Duodenal mucosa (tissue), 2 donors: ENCODE data around the gene VPS16.
"Not testable (repeated sequence)": the region's sequence is repeated elsewhere in the genome, so short reads cannot be mapped to it uniquely, and the experiment has no call there.

ENCODE experiments used
- H3K27ac ChIP-seq: one replicate; pipeline ENCODE4 v1.7.0; 2013; ENCODE audit warnings: low read depth, low read length
- H3K27me3 ChIP-seq, 2 donors: one replicate each; pipeline ENCODE4 v1.7.0; 2013; ENCODE audit warnings: low read length in 2 of 2, control low read depth in 1 of 2; ENCODE audit not compliant: insufficient read depth in 2 of 2, control insufficient read depth in 1 of 2
- H3K36me3 ChIP-seq, 2 donors: one replicate each; pipeline ENCODE4 v1.7.0; 2013; ENCODE audit warnings: low read length in 2 of 2, control low read depth in 1 of 2; ENCODE audit not compliant: insufficient read depth in 2 of 2, control insufficient read depth in 1 of 2
- H3K4me1 ChIP-seq, 2 donors: one replicate each; pipeline ENCODE4 v1.7.0; 2013; ENCODE audit warnings: low read length in 2 of 2, control low read depth in 1 of 2; ENCODE audit not compliant: insufficient read depth in 2 of 2, control insufficient read depth in 1 of 2
- H3K4me3 ChIP-seq, 2 donors: one replicate each; pipeline ENCODE4 v1.7.0; 2013; ENCODE audit warnings: low read length in 2 of 2, low read depth in 1 of 2
- H3K9ac ChIP-seq, 2 donors: one replicate each; pipeline ENCODE4 v1.7.0; 2013; ENCODE audit warnings: low read length in 2 of 2, low read depth in 1 of 2
- H3K9me3 ChIP-seq, 2 donors: one replicate each; pipeline ENCODE4 v1.7.0; 2013; ENCODE audit warnings: low read length in 2 of 2, control low read depth in 1 of 2; ENCODE audit not compliant: control insufficient read depth in 1 of 2

The VPS16 gene

DNA sequence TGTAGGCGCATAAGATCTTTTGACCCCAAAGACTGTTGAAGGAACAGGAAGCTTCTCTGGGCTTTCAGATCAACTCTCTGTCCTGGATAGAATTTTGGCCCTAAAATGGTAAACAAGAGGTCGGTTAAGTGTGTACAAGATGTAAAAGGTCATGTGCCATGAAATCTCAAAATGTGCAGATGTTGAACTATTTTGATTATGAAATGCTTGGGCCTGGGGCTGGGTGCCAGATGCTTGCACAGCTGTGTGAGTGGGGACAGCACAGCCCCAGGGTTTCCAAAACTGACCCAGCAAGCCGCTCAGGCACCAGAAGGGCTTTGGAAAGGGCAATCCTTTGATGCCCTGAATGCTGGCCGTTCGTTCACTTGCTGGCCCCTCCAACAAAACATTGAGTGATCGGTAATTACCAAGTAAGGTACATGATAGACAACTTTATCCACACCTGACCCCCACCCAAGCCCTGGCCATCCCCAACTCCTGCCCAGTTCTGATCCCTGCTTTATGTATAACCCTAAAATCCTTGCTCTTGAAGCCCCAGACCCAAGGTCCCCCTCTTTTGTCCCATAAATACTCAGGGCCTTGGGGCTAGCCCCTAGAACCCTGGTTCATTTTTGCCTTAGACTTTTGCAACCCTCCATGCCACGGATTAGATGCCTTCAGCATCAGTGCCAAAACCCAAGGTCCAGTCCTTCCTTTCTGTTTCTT lies 22.5 kb upstream of the VPS16 start:
- Histone ChIP-seq H3K9ac (no peak overlapping the region), H3K36me3 (no peaks in the 10 kb centered on the region), H3K4me1 (no peaks in the 10 kb centered on the region), H3K4me3 (no peak overlapping the region), H3K27me3 (peaks cover 11 to 20% of the 10 kb centered on the region in 2 donors), H3K27ac (no peak overlapping the region), H3K9me3 (no peaks in the 10 kb centered on the region)

DNA sequence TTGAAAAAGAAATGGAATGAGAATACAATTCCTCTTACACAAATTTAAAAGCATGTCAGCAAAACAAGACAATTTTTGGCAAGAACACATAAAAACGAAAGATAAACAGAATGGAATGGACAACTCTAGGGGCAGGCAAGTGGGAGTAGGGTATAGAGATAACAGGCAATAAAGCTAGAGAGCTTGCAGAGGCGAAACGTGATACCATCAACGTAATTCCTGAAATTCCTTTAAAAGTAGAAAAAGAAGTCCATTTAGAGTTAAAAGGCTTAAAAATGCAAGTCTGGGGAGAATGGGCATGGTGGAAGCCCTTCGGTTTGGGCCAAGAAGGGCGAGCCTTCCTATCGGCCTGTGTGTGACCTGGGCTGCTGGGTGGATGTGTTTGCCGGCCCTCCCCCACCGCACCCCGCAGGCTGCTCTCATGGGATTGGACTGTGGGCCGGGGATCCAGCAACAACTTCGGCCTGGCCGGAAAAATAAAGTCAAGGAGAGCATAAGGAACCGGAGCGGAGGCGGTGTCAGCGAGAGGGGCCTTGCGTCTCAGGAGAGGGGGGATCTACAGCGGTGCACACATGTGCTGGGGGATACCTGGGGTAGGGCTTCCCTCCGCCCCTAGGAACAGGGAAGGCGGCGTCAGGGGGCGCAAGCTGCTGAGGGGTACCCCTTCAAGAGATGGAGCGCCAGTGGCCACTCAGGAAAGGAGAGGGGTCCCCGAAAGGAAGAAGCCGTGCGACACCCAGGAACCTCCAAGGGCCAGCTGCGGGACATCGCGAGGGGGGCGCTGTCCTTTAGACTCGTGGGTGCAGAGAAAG lies 20.3 kb upstream of the VPS16 start:
- H3K4me1 ChIP-seq, result no peaks in the 10 kb centered on the region
- no peak overlapping the region for H3K4me3 ChIP-seq
- no peaks in the 10 kb centered on the region for H3K9me3 ChIP-seq
- H3K27me3 ChIP-seq, result peaks cover 11 to 20% of the 10 kb centered on the region in 2 donors
- no peak overlapping the region for H3K27ac ChIP-seq
- H3K36me3 ChIP-seq, result no peaks in the 10 kb centered on the region
- no peak overlapping the region for H3K9ac ChIP-seq

DNA sequence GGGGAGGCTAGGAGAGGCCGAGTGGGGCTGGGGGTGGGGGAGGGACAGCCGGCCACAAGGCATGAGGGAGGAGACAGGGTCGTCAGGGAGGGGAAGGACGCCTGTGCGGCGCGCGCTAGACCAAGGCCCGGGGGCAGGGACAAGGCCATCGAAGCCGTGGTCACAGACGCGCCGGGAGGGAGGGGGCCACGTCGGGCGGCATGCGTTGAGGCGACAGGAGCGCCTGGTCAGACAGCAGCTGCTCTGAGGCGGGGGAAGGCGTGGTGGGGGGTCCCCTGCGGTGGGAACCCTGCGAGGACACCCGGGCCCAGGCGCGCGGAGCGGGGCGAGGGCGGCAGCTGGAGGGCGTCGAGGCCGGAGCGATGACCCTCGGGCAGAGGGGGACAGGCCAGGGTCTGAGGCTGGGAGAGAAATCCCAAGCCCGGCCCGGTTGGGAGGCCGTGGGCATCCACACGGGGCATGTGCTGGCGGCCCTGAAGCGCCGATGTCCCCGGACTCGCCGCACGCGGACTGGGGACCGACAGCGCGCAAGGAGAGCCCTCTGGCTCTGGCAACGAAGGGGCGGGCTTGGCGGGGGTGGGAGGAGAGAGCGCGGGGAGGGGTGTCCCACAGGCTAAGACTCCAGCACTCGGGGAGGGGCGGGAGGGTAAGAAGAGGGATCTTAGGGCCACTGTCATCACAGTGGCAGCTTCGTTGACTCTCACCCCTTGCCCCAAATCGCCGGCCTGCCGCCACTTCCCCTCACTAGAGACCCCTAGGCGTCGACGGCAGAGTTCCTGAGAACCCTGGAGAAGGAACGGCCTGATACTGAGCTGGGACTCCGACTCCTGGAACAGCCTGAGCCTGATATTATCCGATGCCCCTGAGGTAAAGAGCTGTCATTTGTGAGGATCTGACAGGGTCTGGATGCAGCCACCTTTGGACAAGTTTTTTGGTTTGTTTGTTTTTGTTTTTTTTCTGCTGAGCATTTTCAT lies 19.4 kb upstream of the VPS16 start:
- Histone ChIP-seq H3K27ac (no peak overlapping the region), H3K4me1 (no peaks in the 10 kb centered on the region), H3K36me3 (no peaks in the 10 kb centered on the region), H3K4me3 (no peak overlapping the region), H3K27me3 (peaks cover 16 to 20% of the 10 kb centered on the region in 2 donors), H3K9me3 (no peaks in the 10 kb centered on the region), H3K9ac (no peak overlapping the region)

DNA sequence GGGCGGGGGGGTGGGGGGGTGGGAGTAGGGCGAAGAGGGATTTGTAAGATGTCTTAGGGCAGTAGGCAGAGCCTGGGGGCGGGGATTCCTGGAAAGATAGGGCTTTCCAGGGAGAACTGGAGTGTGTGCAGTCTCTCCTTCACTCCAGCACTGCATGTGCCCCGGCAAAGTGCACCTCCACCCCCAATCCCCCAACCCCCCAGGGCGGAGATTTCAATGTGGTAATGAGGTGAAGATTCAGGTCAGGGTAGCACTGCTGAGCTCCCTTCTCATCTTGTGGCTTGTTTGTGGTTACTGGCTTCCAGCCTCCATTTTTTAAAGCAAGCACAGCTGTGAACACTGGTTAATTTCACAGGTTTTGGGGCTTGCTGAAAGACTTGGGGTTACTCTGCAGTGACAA lies 18.5 kb upstream of the VPS16 start:
- Histone ChIP-seq H3K27ac (no peak overlapping the region), H3K4me1 (no peaks in the 10 kb centered on the region), H3K27me3 (peaks cover 18 to 27% of the 10 kb centered on the region in 2 donors), H3K36me3 (no peaks in the 10 kb centered on the region), H3K9ac (no peak overlapping the region), H3K4me3 (no peak overlapping the region), H3K9me3 (no peaks in the 10 kb centered on the region)

DNA sequence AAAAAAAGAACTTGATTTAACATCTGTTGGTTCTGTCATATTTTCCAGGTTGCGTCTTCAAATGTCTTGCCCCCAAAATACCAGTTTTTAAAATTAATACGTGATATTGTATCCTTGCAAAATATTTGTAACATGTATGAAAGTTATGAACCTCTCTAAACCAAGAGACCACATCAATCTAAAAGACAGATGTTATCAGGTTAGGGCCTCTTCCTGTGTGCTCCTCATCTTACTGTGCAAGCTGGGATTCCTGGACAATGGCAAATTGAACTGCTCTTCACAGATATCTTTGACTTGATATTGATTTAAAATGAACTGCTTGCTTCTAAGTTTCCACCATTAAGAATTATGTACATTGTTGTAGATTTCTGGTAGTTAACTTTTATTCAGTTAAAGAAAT lies 14.8 kb upstream of the VPS16 start:
- peaks cover 16 to 21% of the 10 kb centered on the region in 2 donors for H3K27me3 ChIP-seq
- H3K36me3 ChIP-seq, result no peaks in the 10 kb centered on the region
- no peaks in the 10 kb centered on the region for H3K9me3 ChIP-seq
- no peak overlapping the region for H3K9ac ChIP-seq
- H3K4me1 ChIP-seq, result no peaks in the 10 kb centered on the region
- H3K27ac ChIP-seq, result no peak overlapping the region
- H3K4me3 ChIP-seq, result no peak overlapping the region

DNA sequence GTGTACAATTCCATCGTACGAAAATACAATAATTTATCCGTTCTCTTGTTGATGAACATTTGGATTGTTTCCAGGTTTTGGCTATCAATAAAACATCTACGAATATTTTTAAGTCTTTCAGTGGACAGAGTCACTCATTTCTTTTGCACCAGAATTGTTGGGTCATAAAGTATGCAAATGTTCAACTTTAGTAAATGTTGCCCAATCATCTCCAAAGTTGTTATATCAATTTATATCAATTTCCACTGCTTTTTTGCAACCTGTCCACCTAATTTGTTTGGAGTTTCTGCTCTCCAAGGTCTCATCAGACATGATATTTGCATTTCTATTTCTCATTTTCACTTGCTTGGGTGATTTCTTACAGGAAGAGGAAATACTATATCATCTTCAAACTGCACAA lies 13.9 kb upstream of the VPS16 start:
- no peak overlapping the region for H3K27ac ChIP-seq
- H3K9ac ChIP-seq, result no peak overlapping the region
- H3K36me3 ChIP-seq, result no peaks in the 10 kb centered on the region
- peaks cover 12 to 15% of the 10 kb centered on the region in 2 donors for H3K27me3 ChIP-seq
- H3K9me3 ChIP-seq, result no peaks in the 10 kb centered on the region
- no peaks in the 10 kb centered on the region for H3K4me1 ChIP-seq
- no peak overlapping the region for H3K4me3 ChIP-seq

DNA sequence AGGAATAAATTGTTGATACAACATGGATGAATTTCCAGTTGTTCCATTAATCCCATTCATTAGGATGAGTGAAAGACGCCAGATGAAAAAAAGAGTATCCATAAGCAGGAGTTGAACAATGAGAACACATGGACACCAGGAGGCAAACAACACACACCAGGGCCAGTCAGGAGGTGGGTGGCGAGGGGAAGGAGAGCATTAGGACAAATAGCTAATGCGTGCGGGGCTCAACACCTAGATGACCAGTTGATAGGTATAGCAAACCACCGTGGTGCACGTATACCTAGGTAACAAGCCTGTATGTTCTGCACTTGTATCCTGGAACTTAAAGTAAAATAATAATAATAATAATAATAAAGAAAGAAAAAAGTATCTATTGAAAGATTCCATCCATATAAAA lies 11.2 kb upstream of the VPS16 start:
- no peaks in the 10 kb centered on the region for H3K4me1 ChIP-seq
- no peak overlapping the region for H3K4me3 ChIP-seq
- H3K27me3 ChIP-seq, result peaks cover 10 to 11% of the 10 kb centered on the region in 2 donors
- no peaks in the 10 kb centered on the region for H3K36me3 ChIP-seq
- no peaks in the 10 kb centered on the region for H3K9me3 ChIP-seq
- H3K27ac ChIP-seq, result no peak overlapping the region
- H3K9ac ChIP-seq, result no peak overlapping the region

DNA sequence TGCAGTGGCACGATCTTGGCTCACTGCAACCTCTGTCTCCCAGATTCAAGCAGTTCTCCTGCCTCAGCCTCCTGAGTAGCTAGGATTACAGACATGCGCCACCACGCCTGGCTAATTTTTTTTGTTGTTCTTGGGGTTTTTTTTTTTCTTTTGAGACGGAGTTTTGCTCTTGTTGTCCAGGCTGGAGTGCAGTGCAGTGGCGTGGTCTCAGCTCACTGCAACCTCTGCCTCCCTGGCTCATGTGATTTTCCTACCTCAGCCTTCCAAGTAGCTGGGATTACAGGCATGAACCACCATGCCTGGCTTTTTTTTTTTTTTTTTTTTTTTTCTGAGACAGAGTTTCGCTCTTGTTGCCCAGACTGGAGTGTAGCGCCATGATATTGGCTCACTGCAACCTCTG lies 9.3 kb upstream of the VPS16 start:
- peaks cover 4 to 11% of the 10 kb centered on the region in 2 donors for H3K27me3 ChIP-seq
- not testable (repeated sequence) for H3K9me3 ChIP-seq, H3K4me3 ChIP-seq, H3K9ac ChIP-seq, H3K4me1 ChIP-seq, H3K36me3 ChIP-seq, H3K27ac ChIP-seq

DNA sequence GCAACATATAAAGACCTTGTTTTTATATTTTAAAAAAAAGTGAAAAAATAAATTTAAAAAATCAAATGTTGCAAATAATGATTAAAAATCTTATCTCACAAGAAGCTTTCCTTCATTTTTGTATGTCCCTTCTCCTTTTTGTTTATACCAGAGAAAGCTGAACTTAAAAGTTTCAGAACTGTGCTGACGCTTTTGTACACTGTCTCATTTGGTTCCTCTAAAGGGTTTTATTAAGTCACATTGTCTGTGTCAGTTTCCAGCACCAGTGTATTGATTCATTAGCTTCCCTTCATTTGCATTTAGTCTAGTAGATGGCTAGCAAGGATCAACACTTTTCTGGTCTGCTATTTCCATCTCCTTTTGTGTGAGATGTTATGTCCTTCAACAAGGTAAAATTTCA lies 6.8 kb upstream of the VPS16 start:
- Histone ChIP-seq H3K4me1 (no peaks in the 10 kb centered on the region), H3K27me3 (no peaks in the 10 kb centered on the region), H3K4me3 (no peak overlapping the region), H3K9ac (no peak overlapping the region), H3K27ac (no peak overlapping the region), H3K9me3 (no peaks in the 10 kb centered on the region), H3K36me3 (peaks cover 0 to 3% of the 10 kb centered on the region in 2 donors)
